Omental fat pad (tissue), 4 donors: ENCODE data around the gene FXR2. TPM values are rescaled to one million over a fixed set of nuclear protein-coding genes. Genes with fewer than 3 reads are reported as not detected.

Source experiments
- ATAC-seq: fragments of 150-250 bp; one replicate; pipeline ENCODE4 v1.9.1; 2016; ENCODE audit warnings: mild to moderate bottlenecking, moderate library complexity; ENCODE audit not compliant: low FRiP score
- DNase-seq: peaks from one replicate; pipeline ENCODE4 v3.0.0-alpha.2; 2019; ENCODE audit warnings: low spot score
- CTCF ChIP-seq, 3 donors: fragments of 450-650 bp; IDR thresholded peaks; one replicate each; pipeline ENCODE4 v1.5.1; 2016 to 2017; ENCODE audit warnings: antibody characterized with exemption in 3 of 3, mild to moderate bottlenecking in 3 of 3, moderate library complexity in 2 of 3
- small RNA-seq: library from RNA; depleted of rRNA; stranded (forward); fragments of <200 nt; gene quantifications from one replicate; pipeline ENCODE3, GENCODE V24; 2016
- total RNA-seq, 4 donors: library from RNA; depleted of rRNA; stranded (reverse); fragments of >200 nt; gene quantifications; one replicate each; pipeline ENCODE4 v1.1.0, GENCODE V29; 2016

Gene FXR2
- total RNA-seq, 4 donors from 2014 or later = 17.8 to 30.3 (median 22.7) TPM

DNA sequence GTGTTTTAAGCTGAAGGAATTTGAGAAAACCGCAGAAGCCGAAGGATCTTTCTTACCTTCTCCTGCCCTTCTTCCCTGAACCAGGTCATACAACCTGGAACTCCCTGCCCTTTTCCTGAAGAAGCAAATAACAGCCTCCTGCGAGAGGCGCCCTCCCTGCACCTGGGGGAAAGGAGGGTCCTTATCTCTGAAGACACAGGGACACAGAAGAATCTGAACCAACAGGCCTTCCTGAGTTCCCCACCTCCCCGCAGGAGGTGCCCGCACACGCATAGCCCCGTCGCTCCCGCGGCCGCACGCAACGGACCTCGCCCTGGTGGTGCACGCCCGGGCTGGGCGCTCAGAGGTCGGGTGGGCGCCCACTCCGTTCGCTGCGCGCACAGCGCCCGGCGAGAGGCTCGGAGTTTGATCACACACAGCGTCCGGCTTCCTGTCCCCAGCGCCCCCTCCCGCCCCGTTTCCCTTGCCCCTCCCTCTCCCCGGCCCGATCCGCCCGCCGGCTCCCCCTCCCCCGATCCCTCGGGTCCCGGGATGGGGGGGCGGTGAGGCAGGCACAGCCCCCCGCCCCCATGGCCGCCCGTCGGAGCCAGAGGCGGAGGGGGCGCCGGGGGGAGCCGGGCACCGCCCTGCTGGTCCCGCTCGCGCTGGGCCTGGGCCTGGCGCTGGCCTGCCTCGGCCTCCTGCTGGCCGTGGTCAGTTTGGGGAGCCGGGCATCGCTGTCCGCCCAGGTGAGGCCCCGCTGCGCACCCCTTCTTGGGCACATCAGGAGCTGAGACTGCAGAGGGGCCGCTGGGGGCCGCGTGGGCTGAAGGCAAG lies 65.9 kb downstream of the FXR2 start, which contains the start of gene TNFSF12:
Gene TNFSF12, plus strand, starts transcription at position 474 of the 816 bp plus-strand sequence. Its CDS starts 96 bp downstream, at position 570.
- ATAC-seq = peak; percentile 69
- DNase-seq = no peak
- TF ChIP-seq CTCF (IDR thresholded peaks at IDR 0.05) = no peak

GRCh38 chr17:7544911-7545310 lies 69.8 kb downstream of the FXR2 start:
- no peak for TF ChIP-seq CTCF (IDR thresholded peaks at IDR 0.05)
- DNase-seq = no peak
- no peak for ATAC-seq

Small RNAs within 50 kb of the gene (small RNA-seq; reads per million reads assigned to genes)
- gene CD68 (not detected), gene SNORA48 (not detected), gene SNORD10 (not detected)

Other genes with a start within 250 kb of the FXR2 start
- gene TNK1, start 233.8 kb downstream of the FXR2 start, total RNA-seq = 10 to 100 TPM in 1 of 4 donors, 1 to 10 TPM in 2, under 1 TPM in 1; 0.95 to 13.5 (median 5.2) TPM
- gene PLSCR3, start 220.4 kb downstream of the FXR2 start, total RNA-seq = 10 to 100 TPM; 11.1 to 16.9 (median 16.6) TPM
- 10 to 100 TPM; 45.8 to 98.2 (median 83.2) TPM for gene TMEM256, start 210.8 kb downstream of the FXR2 start, total RNA-seq
- gene NLGN2, start 207.1 kb downstream of the FXR2 start, total RNA-seq = 1 to 10 TPM; 6.1 to 8.8 (median 8.1) TPM
- not detected for gene SPEM1, start 194.6 kb downstream of the FXR2 start, total RNA-seq
- not detected for gene SPEM2, start 189.3 kb downstream of the FXR2 start, total RNA-seq
- not detected for gene SPEM3, start 186.0 kb downstream of the FXR2 start, total RNA-seq
- gene TMEM102, start 179.5 kb downstream of the FXR2 start, total RNA-seq = 1 to 10 TPM; 4.7 to 8.4 (median 5.1) TPM
- 1 to 10 TPM in 3 of 4 donors, under 1 TPM in 1; 0.72 to 1.9 (median 1.7) TPM for gene FGF11, start 175.4 kb downstream of the FXR2 start, total RNA-seq
- 10 to 100 TPM in 1 of 4 donors, 1 to 10 TPM in 3; 3.0 to 10.9 (median 7.4) TPM for gene CHRNB1, start 169.8 kb downstream of the FXR2 start, total RNA-seq
- 10 to 100 TPM; 27.5 to 57.9 (median 38.5) TPM for gene ZBTB4, start 135.3 kb downstream of the FXR2 start, total RNA-seq
- not detected for gene SLC35G6, start 133.5 kb downstream of the FXR2 start, total RNA-seq
- gene POLR2A, start 130.5 kb downstream of the FXR2 start, total RNA-seq = 10 to 100 TPM; 57.1 to 99.2 (median 77.1) TPM
- gene TNFSF12, start 65.8 kb downstream of the FXR2 start, total RNA-seq = 10 to 100 TPM; 29.2 to 64.5 (median 41.5) TPM
- 10 to 100 TPM; 24.5 to 70.9 (median 48.3) TPM for gene TNFSF13, start 56.1 kb downstream of the FXR2 start, total RNA-seq
- 10 to 100 TPM; 48.9 to 66.7 (median 59.0) TPM for gene SENP3, start 53.0 kb downstream of the FXR2 start, total RNA-seq
- gene CD68, start 35.3 kb downstream of the FXR2 start, total RNA-seq = 100 to 1,000 TPM in 3 of 4 donors, 10 to 100 TPM in 1; 99.1 to 321 (median 191) TPM
- gene MPDU1, start 31.0 kb downstream of the FXR2 start, total RNA-seq = 100 to 1,000 TPM in 3 of 4 donors, 10 to 100 TPM in 1; 86.5 to 144 (median 122) TPM
- gene SOX15, start 24.8 kb downstream of the FXR2 start, total RNA-seq = under 1 TPM in 3 of 4 donors, not detected in 1; 0.56 to 0.95 (median 0.72) TPM
- gene SAT2, start 12.9 kb upstream of the FXR2 start, total RNA-seq = 10 to 100 TPM; 55.5 to 81.3 (median 66.2) TPM
- gene SHBG, start 15.2 kb upstream of the FXR2 start, total RNA-seq = 1 to 10 TPM in 1 of 4 donors, under 1 TPM in 1, not detected in 2; 0.37 to 2.5 TPM
- 1 to 10 TPM in 1 of 4 donors, under 1 TPM in 2, not detected in 1; 0.28 to 1.4 (median 0.48) TPM for gene ATP1B2, start 36.0 kb upstream of the FXR2 start, total RNA-seq
- gene TP53, start 72.6 kb upstream of the FXR2 start, total RNA-seq = 10 to 100 TPM; 18.1 to 26.3 (median 19.3) TPM
- gene WRAP53, start 73.6 kb upstream of the FXR2 start, total RNA-seq = 1 to 10 TPM; 3.5 to 6.8 (median 4.3) TPM
- gene EFNB3, start 90.3 kb upstream of the FXR2 start, total RNA-seq = 1 to 10 TPM in 3 of 4 donors, under 1 TPM in 1; 0.47 to 4.3 (median 2.4) TPM
- gene DNAH2, start 102.8 kb upstream of the FXR2 start, total RNA-seq = under 1 TPM; 0.19 to 0.95 (median 0.65) TPM
- gene KDM6B, start 219.3 kb upstream of the FXR2 start, total RNA-seq = 10 to 100 TPM in 3 of 4 donors, 1 to 10 TPM in 1; 4.8 to 52.8 (median 34.6) TPM
- gene TMEM88, start 240.2 kb upstream of the FXR2 start, total RNA-seq = 10 to 100 TPM; 20.2 to 99.9 (median 24.6) TPM
- 100 to 1,000 TPM in 1 of 4 donors, 10 to 100 TPM in 3; 61.2 to 209 (median 68.2) TPM for gene NAA38, start 242.7 kb upstream of the FXR2 start, total RNA-seq
- gene CYB5D1, start 243.1 kb upstream of the FXR2 start, total RNA-seq = 10 to 100 TPM in 1 of 4 donors, 1 to 10 TPM in 3; 9.0 to 33.5 (median 9.3) TPM